Activated CD4-positive, alpha-beta T cell treated with anti-CD3 and anti-CD28 coated beads, Interleukin-2, amount 50 U/mL, for 1 hour (primary cell): ENCODE data around the gene UMAD1.
"Not testable (repeated sequence)": the region's sequence is repeated elsewhere in the genome, so short reads cannot be mapped to it uniquely, and the experiment has no call there.

Source experiments
- DNase-seq: peaks from one replicate; pipeline ENCODE4 v3.0.0-alpha.2; 2020

Gene UMAD1

DNA sequence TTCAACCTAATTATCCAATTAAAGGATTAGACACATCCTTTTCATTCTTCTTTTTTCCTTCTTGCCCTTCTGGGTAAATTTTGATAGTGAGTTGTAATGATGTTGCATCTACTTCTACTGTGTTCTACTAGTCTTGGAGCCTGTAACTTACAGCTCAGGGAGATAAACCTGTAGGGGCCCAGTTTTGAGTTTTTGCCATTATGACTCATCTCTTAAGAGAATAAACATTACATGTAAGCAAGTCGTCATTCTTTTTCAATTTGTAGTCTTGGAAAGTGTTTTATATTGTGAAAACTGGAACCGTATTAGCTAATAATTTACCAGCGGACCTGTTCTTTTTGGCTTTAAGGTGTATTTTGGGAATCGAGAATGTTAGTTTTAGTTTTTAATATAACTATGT is 167.6 kb downstream of the UMAD1 start:
- no peak for DNase-seq

- DNase-seq: no peak
These were observed 168.1 kb downstream of the UMAD1 start for GRCh38 chr7:7808626-7809025.

- no peak for DNase-seq
These were observed 169.8 kb downstream of the UMAD1 start for GRCh38 chr7:7810380-7810779.

- no peak for DNase-seq
These were observed 170.3 kb downstream of the UMAD1 start for GRCh38 chr7:7810826-7811225.

GRCh38 chr7:7812112-7812511 is 171.6 kb downstream of the UMAD1 start:
- no peak for DNase-seq

DNA sequence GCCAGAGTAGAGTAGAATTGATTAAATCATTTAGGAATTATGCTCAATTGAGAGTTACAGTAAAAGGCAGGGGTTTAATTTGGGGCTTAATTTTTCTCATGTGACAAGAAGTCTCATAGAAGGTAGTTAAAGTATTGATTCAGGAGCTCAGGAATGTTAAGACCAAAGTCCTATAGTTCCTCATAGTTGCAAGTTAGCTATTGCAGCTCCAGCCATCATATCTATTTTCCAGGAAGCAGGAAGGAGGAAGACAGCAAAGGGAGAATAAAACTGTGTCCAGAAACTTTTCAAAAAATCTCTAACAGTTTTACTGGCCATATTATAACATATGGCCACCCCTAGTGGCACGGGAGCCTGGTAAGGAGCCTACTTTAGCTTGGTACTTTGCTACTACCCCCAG is 174.8 kb downstream of the UMAD1 start:
- no peak for DNase-seq

DNA sequence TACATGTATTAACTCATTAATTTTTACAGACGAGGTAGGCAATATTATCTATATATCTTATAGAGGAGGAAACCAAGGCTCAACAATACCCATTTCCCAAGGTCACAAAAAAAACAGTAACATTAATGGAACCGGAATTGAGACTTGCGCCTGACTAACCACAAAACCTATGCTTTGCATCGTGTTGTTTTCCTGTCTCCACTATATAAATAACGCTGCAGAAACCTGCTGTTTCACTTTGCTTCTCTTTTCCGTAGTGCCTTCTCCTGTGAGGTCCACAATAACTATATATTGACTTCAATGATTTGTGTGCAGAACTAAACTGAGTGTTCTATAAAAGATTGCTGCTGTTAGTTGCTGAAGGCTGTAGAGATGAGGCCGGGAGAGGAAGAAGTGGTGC is 175.5 kb downstream of the UMAD1 start:
- no peak for DNase-seq

DNA sequence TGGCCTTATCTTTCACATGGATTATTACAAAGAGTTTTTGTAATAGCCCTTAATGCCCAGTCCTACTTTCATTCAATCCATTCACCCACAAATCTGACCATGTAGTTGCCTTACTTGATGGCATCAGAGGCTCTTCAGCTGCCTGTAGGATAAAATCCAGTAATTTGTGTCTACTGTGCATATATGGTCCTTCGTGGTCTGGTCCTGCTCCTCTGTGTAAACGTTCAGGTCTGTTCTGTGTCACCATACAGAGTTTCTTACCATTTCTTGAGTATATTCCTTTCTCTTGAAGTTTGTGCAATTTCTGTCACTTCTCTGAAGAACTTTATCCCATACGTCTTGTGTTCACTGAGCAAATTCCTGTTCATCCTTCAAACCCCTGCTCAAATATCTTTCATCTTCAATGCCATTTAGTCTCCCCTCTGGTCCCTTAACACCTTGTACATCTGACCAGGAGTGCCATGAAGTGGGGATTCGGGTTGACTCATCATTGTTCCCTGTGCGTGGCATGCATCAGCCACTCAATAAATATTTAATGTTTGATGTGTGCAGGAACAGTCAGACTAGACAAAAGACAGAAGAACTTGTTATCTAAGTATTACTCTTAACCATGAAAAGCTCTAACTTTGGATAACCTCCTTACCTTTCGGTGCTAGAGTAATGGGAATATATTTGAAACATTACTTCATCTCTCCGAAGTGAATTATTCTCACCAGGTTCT is 176.4 kb downstream of the UMAD1 start:
- no peak for DNase-seq

DNA sequence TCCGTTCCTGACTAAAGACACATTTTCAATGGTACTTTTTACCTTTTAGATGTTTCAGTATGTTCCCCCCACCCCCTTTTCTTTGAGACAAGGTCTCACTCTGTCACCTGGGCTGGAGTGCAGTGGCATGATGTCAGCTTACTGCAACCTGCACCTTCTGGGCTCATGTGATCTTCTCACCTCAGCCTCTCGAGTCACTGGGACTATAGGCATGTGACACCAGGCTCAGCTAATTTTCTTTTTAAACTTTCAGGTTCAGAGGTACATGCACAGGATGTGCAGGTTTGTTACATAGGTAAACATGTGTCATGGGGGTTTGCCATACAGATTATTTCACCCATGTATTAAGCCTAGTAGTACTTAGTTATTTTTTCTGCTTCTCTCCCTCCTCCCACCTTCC is 177.2 kb downstream of the UMAD1 start:
- no peak for DNase-seq

- not testable (repeated sequence) for DNase-seq
These were observed 177.6 kb downstream of the UMAD1 start for GRCh38 chr7:7818179-7818578.

DNA sequence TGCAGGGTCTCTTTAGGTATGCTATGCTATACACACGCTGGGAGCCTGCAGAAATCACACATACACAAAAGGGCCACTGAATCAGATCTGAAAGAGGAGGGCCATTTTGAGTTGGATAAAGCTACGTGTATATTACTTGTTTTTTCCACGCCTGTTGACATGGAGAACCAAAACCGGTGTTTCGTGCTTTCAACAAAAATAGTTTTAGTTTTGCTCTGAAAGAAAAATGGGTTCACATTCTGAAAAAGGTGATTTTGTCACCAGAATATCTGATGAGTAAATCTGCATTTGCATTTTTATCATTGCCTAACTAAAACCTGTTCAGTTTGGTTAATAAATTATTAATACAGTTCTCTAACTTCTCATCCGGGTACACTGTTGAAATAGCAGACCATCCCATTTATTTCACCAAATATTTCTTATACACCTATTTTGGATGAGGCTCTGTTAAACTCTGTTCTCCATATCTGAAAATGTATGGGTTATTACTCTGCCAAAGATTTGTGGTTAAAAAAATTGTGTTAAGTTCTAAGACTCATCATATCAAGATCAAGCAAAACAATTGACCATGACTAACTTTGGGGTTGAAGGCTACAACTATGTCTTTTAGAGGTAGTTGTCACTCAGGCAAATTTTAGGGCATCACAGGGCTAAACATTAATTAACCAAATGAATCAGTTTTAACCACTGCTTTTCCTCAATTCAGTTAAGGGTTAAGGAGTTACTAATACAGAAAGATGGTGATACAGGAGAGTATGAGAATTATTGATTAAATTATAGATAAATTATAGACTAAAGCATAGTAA is 179.1 kb downstream of the UMAD1 start:
- DNase-seq: no peak

DNA sequence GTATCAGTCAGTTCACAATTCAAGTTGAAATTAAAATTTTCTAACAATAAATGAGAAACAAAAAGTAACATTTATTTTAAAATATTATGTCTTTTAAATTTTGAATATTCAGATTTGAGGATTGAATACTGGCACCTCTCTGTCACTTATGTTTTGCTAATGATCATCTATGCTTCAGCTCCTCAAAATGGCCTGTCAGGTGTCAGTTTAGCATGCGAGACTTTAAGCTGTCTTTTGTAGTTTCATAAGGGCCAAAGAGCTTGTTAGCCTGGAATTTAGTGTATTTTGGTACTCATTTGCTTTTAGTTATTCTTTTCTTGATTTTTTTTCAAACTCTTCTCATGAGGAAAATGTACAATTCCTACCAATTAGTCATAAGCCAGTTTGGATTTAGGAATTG is 179.9 kb downstream of the UMAD1 start:
- no peak for DNase-seq

- no peak for DNase-seq
These were observed 180.4 kb downstream of the UMAD1 start for GRCh38 chr7:7820939-7821338.

DNA sequence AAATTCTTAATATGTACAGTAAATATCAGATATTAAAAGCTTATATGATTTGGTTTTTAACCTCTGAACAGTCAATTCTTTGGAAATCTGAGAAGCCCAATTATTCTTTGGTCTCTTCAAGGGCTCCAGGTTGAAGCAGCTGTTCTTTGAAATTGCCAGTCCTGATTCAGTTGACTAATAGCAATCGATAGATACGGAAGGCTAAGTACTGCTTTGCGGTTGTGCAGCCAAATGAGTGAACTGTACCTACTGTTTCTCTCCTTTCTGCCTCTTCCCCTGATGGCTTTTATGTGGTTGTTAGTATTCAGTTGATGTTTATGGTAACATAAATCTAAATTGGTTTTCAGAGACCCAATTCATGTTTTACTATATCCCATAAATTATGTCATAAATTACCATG is 181.0 kb downstream of the UMAD1 start:
- DNase-seq: no peak

DNA sequence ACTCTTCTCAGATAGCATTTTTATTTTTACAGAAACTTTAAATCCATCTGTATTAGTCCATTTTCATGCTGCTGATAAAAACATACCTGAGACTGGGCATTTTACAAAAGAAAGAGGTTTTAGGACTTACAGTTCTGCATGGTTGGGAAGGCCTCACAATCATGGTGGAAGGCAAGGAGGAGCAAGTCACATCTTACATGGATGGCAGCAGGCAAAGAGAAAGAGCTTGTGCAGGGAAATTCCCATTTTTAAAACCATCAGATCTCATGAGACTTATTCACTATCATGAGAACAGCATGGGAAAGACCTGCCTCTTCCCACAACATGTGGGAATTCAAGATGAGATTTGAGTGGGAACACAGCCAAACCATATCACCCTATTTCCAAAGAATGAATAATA is 184.7 kb downstream of the UMAD1 start:
- DNase-seq: not testable (repeated sequence)

- DNase-seq: no peak
These were observed 189.1 kb downstream of the UMAD1 start for GRCh38 chr7:7829667-7830066.

GRCh38 chr7:7830122-7830878 is 189.7 kb downstream of the UMAD1 start:
- no peak for DNase-seq

- DNase-seq: no peak
These were observed 192.0 kb downstream of the UMAD1 start for GRCh38 chr7:7832518-7832917.

DNA sequence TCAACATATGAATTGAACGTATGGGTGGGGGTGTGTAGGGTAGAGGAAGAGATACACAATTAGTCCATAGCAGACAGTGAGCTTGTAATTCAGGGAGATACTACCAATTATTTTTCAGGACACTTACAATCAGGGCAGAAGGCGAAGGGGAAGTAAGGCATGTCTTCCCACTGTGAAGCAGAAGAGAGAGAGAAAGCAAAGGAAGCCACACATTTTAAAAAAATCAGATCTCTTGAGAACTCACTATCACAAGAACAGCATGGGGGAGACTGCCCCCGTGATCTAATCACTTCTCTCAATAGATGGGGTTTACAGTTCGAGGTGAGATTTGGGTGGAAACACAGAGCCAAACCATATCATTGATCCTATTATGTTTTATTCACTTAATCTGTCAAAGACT is 194.2 kb downstream of the UMAD1 start:
- DNase-seq: no peak

- DNase-seq: no peak
These were observed 200.5 kb downstream of the UMAD1 start for GRCh38 chr7:7841027-7841426.

DNA sequence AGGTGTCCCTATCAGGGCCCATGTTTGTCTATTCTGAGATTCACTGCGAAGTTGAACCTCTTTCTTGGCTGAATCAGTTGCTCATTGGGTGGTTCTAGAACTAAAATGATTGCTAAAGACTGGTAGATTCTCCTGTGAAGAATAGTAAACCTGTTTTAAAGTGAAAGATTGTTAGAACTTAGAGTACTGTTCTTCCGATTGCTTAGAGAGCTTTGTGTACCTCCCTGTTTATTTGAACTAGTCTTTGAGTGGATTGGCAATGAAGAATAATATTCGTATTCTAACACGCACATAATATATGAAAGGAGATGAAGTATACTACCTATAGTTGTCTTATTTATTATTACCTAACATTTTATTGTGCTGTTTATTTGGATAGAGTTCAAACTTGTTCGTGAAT is 202.7 kb downstream of the UMAD1 start:
- no peak for DNase-seq

GRCh38 chr7:7843972-7844371 is 203.4 kb downstream of the UMAD1 start:
- no peak for DNase-seq

GRCh38 chr7:7848246-7848645 is 207.7 kb downstream of the UMAD1 start:
- no peak for DNase-seq

- no peak for DNase-seq
These were observed 208.3 kb downstream of the UMAD1 start for GRCh38 chr7:7848892-7849291.
